Spinal cord (tissue), 10 donors: ENCODE data around the gene HMGN2. TPM values are rescaled to one million over a fixed set of nuclear protein-coding genes. Genes with fewer than 3 reads are reported as not detected.

Experiments used
- DNase-seq, 6 donors: peaks; one replicate each; pipeline versions ENCODE4 v3.0.0 to v3.0.0-alpha.2; 2013 to 2015; ENCODE audit warnings: low spot score in 6 of 6, low read depth in 4 of 6
- H3K27ac ChIP-seq: one replicate; pipeline ENCODE4 v1.5.1; 2013; ENCODE audit warnings: low read depth, low read length, control low read depth
- H3K27me3 ChIP-seq: one replicate; pipeline ENCODE4 v1.6.1; 2013; ENCODE audit warnings: low read length; ENCODE audit not compliant: control insufficient read depth, insufficient read depth
- H3K36me3 ChIP-seq: one replicate; pipeline ENCODE4 v1.6.1; 2013; ENCODE audit warnings: low read length; ENCODE audit not compliant: control insufficient read depth, insufficient read depth
- H3K4me1 ChIP-seq: one replicate; pipeline ENCODE4 v1.6.1; 2013; ENCODE audit warnings: low read length; ENCODE audit not compliant: control insufficient read depth, insufficient read depth
- H3K4me3 ChIP-seq: one replicate; pipeline ENCODE4 v1.5.1; 2013; ENCODE audit warnings: low read depth, low read length, control low read depth
- H3K9me3 ChIP-seq: one replicate; pipeline ENCODE4 v1.6.1; 2013; ENCODE audit warnings: low read length; ENCODE audit not compliant: control insufficient read depth, insufficient read depth
- whole genome bisulfite sequencing: methylation state at CpG from one replicate; pipeline ENCODE4 v1.1.5; 2013; ENCODE audit warnings: missing lambda C conversion rate; ENCODE audit not compliant: insufficient coverage; 5-methylcytosine and 5-hydroxymethylcytosine counted together
- polyA plus RNA-seq, 2 donors: library from polyadenylated mRNA; unstranded; fragments of 120-200 nt; gene quantifications; one replicate each; pipeline ENCODE4 v1.2.1, GENCODE V29; 2013; ENCODE audit not compliant: insufficient read length in 2 of 2
- total RNA-seq, 2 donors: library from RNA; depleted of rRNA in 1 of 2; stranded (reverse); fragments of 120-200 nt in 1 of 2; fragments of >200 nt in 1 of 2; gene quantifications; one replicate each; pipeline versions ENCODE4 v1.2.3 to v1.2.4, GENCODE V29; 2013 to 2014
- donor health status: healthy.

The HMGN2 gene
- total and polyA plus RNA-seq, 4 donors: 370 to 696 (median 628) TPM

DNA sequence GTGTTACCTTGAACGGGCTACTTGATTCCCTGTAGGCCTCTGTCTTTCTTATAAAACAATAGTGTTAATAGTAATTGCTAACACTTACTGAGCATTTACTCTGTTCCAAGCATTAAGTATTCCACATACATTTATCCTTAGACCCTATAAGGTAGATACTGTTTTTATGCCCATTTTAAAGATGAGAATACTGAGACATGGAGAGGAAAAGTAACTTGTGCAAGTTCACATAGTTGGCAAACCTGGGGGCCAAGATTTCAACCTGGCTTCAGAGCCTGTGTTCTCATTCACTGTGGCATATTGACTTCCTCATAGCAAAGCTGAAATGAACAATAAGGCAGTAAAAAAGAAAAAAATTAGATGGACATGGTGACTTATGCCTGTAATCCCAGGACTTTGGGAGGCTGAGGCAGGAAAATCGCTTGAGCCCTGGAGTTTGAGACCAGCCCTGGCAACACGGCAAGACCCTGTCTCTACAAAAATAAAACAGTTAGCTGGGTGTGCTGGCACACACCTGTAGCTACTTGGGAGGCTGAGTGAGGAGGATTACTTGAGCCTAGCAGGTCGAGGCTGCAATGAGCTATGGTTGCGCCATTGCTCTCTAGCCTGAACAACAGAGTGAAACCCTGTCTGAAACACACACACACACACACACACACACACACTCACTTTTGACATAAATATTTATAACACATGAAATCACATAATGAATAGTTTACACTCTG lies 19.6 kb upstream of the HMGN2 start:
- H3K36me3 ChIP-seq: peaks cover 44% of the 10 kb centered on the region
- H3K4me3 ChIP-seq: no peak overlapping the region
- no peaks in the 10 kb centered on the region for H3K27me3 ChIP-seq
- H3K4me1 ChIP-seq: no peaks in the 10 kb centered on the region
- no peak overlapping the region for H3K27ac ChIP-seq
- no peak for DNase-seq
- WGBS: 100% methylated on average over 3 of the region's 5 CpGs
- H3K9me3 ChIP-seq: no peaks in the 10 kb centered on the region

DNA sequence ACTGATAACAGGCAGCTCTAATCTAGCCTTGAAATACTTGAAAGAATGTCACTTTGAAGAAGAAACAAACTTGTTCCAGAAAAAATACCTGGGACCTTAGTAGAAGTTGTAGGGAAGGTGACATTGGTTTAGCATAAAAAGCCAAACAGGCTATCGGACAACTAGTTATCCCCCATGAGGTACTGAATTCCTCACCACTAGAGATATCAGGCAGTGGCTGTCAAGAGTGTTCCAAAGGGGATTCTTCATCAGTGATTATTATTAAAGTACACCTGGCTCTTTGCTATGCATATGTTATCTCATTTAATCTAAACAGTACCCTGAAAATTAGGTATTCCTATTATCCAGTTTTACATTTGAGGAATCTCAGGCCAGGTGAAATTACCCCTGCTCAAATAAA lies 13.1 kb upstream of the HMGN2 start:
- DNase-seq: no peak
- Histone ChIP-seq H3K4me1 (no peaks in the 10 kb centered on the region), H3K27me3 (no peaks in the 10 kb centered on the region), H3K4me3 (no peak overlapping the region), H3K36me3 (peaks cover 31% of the 10 kb centered on the region), H3K9me3 (no peaks in the 10 kb centered on the region), H3K27ac (no peak overlapping the region)
- WGBS: no CpG with 5 or more reads among the region's 1 CpG

DNA sequence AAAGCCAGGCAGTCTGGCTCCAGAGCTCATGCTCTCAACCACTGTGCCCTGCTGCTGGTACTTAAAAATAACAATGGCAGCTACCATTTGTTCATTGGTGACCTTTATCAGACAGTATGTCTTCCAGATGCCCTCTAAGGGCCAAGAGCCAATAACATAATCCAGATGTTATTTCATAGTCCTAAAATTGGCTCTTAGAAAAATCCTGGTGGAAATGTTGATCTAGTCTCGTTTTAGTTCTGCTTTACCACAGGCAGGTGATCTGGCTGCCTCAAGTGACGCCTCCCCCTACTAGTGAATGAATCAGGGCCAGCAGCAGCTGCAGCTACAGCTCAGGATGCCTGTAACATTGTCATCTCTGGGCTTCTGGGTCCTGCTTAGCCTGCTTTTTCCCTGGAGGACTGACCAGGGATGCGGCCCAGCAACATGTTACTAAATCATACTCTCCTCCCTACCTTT lies 12.6 kb upstream of the HMGN2 start:
- WGBS: 89% methylated on average over 3 of the region's 3 CpGs
- no peak overlapping the region for H3K4me3 ChIP-seq
- no peak overlapping the region for H3K27ac ChIP-seq
- H3K4me1 ChIP-seq: no peaks in the 10 kb centered on the region
- no peak for DNase-seq
- peaks cover 30% of the 10 kb centered on the region for H3K36me3 ChIP-seq
- no peaks in the 10 kb centered on the region for H3K9me3 ChIP-seq
- H3K27me3 ChIP-seq: no peaks in the 10 kb centered on the region

DNA sequence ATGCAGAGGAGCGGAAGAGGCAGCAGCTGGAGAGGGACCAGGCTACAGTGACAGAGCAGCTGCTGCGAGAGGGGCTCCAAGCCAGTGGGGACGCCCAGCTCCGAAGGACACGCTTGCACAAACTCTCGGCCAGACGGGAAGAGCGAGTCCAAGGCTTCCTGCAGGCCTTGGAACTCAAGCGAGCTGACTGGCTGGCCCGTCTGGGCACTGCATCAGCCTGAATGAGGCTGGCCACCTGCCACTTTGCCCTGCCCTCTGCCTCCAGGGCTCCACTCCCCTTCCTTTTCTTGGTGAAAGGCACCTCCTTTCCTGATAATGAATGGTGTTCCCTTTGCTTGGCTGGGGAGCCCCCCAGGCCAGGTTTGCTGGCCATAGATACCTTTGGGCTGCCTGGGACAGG lies 3.3 kb upstream of the HMGN2 start:
- DNase-seq: peak in 2 of 6 donors; percentile 60 to 68
- Histone ChIP-seq H3K9me3 (no peaks in the 10 kb centered on the region), H3K4me3 (no peak overlapping the region), H3K4me1 (peaks cover 27% of the 10 kb centered on the region), H3K27ac (no peak overlapping the region), H3K36me3 (peaks cover 18% of the 10 kb centered on the region), H3K27me3 (no peaks in the 10 kb centered on the region)
- 44% methylated on average over 9 of the region's 10 CpGs for WGBS

DNA sequence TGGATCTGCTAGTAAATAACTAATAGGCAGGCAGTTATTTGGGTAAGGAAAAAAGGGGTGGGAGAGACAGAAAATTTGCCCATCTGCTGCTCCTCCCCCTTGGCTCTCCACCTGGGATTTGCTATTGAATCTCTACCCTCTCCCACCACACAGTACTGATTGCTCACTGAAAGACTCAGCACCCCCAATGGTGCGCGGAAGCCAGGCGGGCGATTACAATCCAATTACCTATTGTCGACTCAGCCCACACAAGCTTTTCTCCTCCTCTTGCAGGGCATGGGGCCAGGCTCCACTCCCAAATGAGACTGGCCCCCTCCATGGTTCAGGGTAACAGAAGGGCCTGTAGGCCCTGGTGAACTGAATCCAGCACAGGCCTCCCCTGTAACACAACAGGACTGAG lies 2.7 kb upstream of the HMGN2 start:
- peak in 2 of 6 donors; percentile 59 to 71 for DNase-seq
- Histone ChIP-seq H3K9me3 (no peaks in the 10 kb centered on the region), H3K4me1 (peaks cover 29% of the 10 kb centered on the region), H3K4me3 (no peak overlapping the region), H3K36me3 (peaks cover 17% of the 10 kb centered on the region), H3K27me3 (no peaks in the 10 kb centered on the region), H3K27ac (no peak overlapping the region)
- 36% methylated on average over 5 of the region's 5 CpGs for WGBS

DNA sequence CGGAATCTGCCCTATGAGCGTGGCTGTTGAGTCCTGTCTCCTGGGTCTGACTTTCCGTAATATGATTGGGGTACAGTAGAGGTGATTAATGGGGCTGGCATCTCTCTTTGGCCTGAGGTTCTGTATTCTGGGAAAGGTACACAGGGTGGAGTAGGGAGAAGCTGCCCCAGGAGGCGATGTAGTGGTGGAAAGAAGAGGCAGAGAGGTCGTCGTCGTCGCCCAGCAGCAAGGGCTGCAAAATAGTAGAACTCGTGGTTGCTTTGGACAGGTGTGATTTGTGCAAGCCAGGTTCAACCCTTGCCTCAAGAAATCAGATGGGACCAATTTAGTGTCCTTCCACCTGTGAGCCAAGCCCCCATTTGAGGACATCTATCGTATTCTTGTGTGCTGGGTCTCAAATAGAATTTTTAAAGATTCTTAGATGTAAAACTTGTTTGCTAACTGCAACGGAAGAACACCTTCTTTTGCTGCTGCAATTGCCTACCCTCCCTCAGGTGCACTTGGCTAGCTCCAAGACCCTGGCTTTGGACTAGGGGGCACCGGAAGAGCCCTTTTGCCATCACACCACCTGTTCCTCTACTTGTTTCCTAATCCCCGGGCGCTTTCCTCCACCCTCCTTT lies 1.3 kb upstream of the HMGN2 start:
- Histone ChIP-seq H3K27me3 (no peaks in the 10 kb centered on the region), H3K36me3 (peaks cover 17% of the 10 kb centered on the region), H3K27ac (peak overlapping the region; percentile 93), H3K4me1 (peaks cover 29% of the 10 kb centered on the region), H3K4me3 (peak overlapping the region; percentile 71), H3K9me3 (no peaks in the 10 kb centered on the region)
- whole genome bisulfite sequencing: 45% methylated on average over 9 of the region's 14 CpGs
- no peak for DNase-seq

DNA sequence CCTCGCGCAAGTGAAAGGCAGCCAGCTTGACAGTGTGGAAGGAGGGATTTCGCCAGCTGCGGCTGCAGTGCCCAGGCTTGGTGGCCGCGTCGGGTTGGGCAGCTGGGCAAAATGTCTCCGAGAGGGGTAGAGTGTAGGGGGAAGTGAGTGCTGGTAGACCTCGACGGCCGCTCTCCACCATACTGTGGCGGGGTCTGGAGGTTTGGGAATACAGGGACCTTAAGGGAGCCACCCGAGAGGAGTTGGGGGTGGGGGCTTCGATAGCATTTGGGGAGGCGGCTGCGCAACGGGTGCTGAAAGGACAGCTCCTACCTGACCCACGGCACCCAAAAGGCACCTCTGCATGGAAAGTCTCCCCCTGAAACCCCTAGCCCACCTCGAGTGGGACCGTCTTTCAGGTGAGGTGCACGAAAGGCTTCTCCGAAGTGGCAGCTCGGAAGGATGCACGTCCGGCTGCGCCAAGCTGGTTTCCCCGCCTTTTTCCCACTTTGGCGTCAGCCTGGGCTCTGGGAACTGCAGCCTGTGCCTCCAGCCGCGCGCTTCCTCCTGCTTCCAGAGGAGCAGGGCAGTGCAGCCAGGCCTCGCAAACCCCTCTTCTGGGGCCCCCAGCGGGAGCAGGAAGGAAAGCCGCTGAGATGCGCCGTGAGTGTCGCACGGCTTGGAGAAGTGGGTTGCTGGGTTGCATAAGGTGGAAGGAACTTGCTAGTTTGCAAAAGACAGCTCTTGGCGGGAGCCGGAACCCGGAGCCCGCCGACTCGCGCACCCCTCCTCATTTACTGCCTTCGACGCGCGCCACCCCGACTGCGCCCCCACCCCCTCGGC lies 531 bp upstream of the HMGN2 start:
- no peaks in the 10 kb centered on the region for H3K27me3 ChIP-seq
- peak overlapping the region; percentile 71 for H3K4me3 ChIP-seq
- DNase-seq: peak in 4 of 6 donors; percentile 56 to 71 (median 58)
- no peaks in the 10 kb centered on the region for H3K9me3 ChIP-seq
- peaks cover 29% of the 10 kb centered on the region for H3K4me1 ChIP-seq
- H3K27ac ChIP-seq: peak overlapping the region; percentile 93
- peaks cover 13% of the 10 kb centered on the region for H3K36me3 ChIP-seq
- WGBS: 0% methylated on average over 47 of the region's 52 CpGs

DNA sequence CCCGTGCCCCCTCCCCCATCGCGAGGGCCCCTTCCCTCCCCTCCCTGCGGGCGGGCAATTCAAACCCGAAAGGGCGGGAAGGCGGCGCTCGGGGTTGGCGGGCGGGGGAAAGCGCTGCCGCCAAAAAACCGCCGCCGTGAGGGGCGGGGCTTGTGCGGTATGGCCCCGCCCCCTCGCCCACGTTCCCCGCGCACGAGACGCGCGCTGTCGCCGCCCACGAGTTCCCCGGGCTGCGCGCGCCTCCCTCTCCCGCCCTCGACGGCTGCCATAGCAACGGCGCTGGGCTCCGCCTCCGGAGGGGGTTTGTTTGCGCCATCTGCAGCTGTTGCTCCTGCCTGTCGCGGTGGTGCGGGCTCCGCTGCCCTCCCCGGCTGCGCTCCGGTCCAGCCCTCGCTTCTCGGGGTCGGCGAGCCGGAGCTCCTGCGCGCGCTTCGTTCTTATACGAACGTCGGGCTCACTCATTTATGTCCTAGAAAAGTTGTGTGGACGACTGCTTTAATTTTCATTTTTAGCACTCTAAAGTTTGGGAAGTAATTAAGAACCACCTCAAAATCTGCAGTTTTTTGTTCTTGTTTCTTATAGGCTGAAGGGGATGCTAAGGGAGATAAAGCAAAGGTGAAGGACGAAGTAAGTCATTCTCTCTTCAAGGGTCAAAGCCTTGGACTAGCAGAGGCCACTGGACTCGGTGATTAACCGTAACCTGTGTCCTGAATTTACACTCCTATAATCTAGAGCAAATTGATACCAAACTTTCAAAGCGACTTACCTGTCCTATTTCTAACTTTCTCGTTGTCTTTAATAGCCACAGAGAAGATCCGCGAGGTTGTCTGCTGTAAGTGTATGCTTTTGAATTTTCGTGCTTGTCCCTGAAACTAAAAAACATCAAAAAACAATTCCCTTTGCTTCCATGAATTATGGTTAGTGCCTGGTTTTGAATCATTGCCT lies 933 bp downstream of the HMGN2 start:
- H3K27ac ChIP-seq: peak overlapping the region; percentile 93
- peak; percentile 78 to 98 (median 92) for DNase-seq
- under 1% methylated on average over 53 of the region's 71 CpGs for WGBS

DNA sequence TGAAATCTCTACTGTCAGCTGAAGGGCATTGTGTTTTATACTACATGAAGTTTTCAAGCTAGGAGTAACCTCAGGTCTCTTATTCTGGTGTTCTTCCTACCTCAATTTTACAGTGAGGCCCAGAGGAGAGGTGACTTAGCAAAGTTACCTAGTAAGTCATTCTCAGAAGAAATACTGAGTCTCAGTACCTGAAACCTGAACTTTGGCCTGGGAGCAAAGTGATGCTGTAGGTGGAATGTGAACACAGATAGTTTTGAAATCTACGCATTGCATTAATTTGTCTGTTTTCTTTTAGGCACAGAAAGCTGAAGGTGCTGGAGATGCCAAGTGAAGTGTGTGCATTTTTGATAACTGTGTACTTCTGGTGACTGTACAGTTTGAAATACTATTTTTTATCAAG lies 2.6 kb downstream of the HMGN2 start:
- H3K36me3 ChIP-seq: peaks cover 17% of the 10 kb centered on the region
- WGBS: no CpG with 5 or more reads among the region's 1 CpG
- H3K4me1 ChIP-seq: peaks cover 24% of the 10 kb centered on the region
- H3K27ac ChIP-seq: no peak overlapping the region
- no peaks in the 10 kb centered on the region for H3K27me3 ChIP-seq
- H3K9me3 ChIP-seq: no peaks in the 10 kb centered on the region
- no peak overlapping the region for H3K4me3 ChIP-seq
- DNase-seq: no peak

More for the DNA sequence above, 933 bp downstream of the HMGN2 start:
- H3K4me3 ChIP-seq: peak overlapping the region; percentile 71
- H3K27me3 ChIP-seq: no peaks in the 10 kb centered on the region
- H3K9me3 ChIP-seq: no peaks in the 10 kb centered on the region
- H3K36me3 ChIP-seq: peaks cover 11% of the 10 kb centered on the region
- peaks cover 29% of the 10 kb centered on the region for H3K4me1 ChIP-seq
